HG03064 (cell line): Measurements from ENCODE around the gene FUT8.

Source experiments
- ATAC-seq: cut with Tn5 transposase; IDR thresholded peaks from one replicate; pipeline ENCODE4 v1.9.1; 2021; ENCODE audit warnings: low read depth; ENCODE audit not compliant: unreplicated experiment

Gene FUT8

GRCh38 chr14:65412032-65412846 is at the start of gene FUT8:
TSS of gene FUT8 (plus strand) at chr14:65412730. CDS start at chr14:65561564, 148,834 bp downstream.
- peak; percentile 61 for ATAC-seq

GRCh38 chr14:65366802-65367565 is 45.5 kb upstream of the FUT8 start:
- ATAC-seq, result no peak

GRCh38 chr14:65369560-65369959 is 43.0 kb upstream of the FUT8 start:
- no peak for ATAC-seq

- ATAC-seq, result no peak
Measured at GRCh38 chr14:65370801-65371248, 41.7 kb upstream of the FUT8 start.

GRCh38 chr14:65371784-65372183 is 40.7 kb upstream of the FUT8 start:
- no peak for ATAC-seq

- no peak for ATAC-seq
Measured at GRCh38 chr14:65373016-65373670, 39.4 kb upstream of the FUT8 start.

- no peak for ATAC-seq
Measured at GRCh38 chr14:65373671-65374039, 38.9 kb upstream of the FUT8 start.

- no peak for ATAC-seq
Measured at GRCh38 chr14:65377576-65377975, 35.0 kb upstream of the FUT8 start.

- ATAC-seq, result no peak
Measured at GRCh38 chr14:65382586-65382985, 29.9 kb upstream of the FUT8 start.

- ATAC-seq, result no peak
Measured at GRCh38 chr14:65387171-65387570, 25.4 kb upstream of the FUT8 start.

- ATAC-seq, result no peak
Measured at GRCh38 chr14:65387628-65388027, 24.9 kb upstream of the FUT8 start.

GRCh38 chr14:65392296-65392695 is 20.2 kb upstream of the FUT8 start:
- ATAC-seq, result no peak

GRCh38 chr14:65396082-65396910 is 16.2 kb upstream of the FUT8 start:
- no peak for ATAC-seq

- no peak for ATAC-seq
Measured at GRCh38 chr14:65403231-65403630, 9.3 kb upstream of the FUT8 start.

GRCh38 chr14:65408113-65408512 is 4.4 kb upstream of the FUT8 start:
- ATAC-seq, result no peak

- ATAC-seq, result no peak
Measured at GRCh38 chr14:65410640-65411039, 1.9 kb upstream of the FUT8 start.

- peak; percentile 52 for ATAC-seq
Measured at GRCh38 chr14:65411656-65412031, 886 bp upstream of the FUT8 start.

- peak; percentile 43 for ATAC-seq
Measured at GRCh38 chr14:65412856-65413738, 567 bp downstream of the FUT8 start.

GRCh38 chr14:65413739-65414045 is 1.2 kb downstream of the FUT8 start:
- ATAC-seq, result no peak
